Trophoblast cell (in vitro differentiated cells and primary cell): ENCODE measurements around the gene TMEM121.

ENCODE experiments used
- DNase-seq, 2 donors: peaks; one replicate each; pipeline ENCODE4 v3.0.0-alpha.2; 2016
- H2AFZ ChIP-seq: 2 replicates; pipeline ENCODE4 v1.6.1; 2013; ENCODE audit warnings: low read length, moderate library complexity, mild to moderate bottlenecking; ENCODE audit not compliant: insufficient read depth, poor library complexity
- H2AK5ac ChIP-seq: 2 replicates; pipeline ENCODE4 v1.6.1; 2013; ENCODE audit warnings: mild to moderate bottlenecking, low read length
- H2BK120ac ChIP-seq: 2 replicates; pipeline ENCODE4 v1.6.1; 2013; ENCODE audit warnings: low read length, mild to moderate bottlenecking, moderate library complexity; ENCODE audit not compliant: insufficient read depth, poor library complexity
- H2BK12ac ChIP-seq: 2 replicates; pipeline ENCODE4 v1.6.1; 2013; ENCODE audit warnings: mild to moderate bottlenecking, low read length, moderate library complexity
- H2BK5ac ChIP-seq: 2 replicates; pipeline ENCODE4 v1.6.1; 2013; ENCODE audit warnings: low read length, low read depth, moderate library complexity, mild to moderate bottlenecking; ENCODE audit not compliant: poor library complexity
- H3K14ac ChIP-seq: 2 replicates; pipeline ENCODE4 v1.6.1; 2013; ENCODE audit warnings: mild to moderate bottlenecking, low read length
- H3K18ac ChIP-seq: 2 replicates; pipeline ENCODE4 v1.6.1; 2013; ENCODE audit warnings: mild to moderate bottlenecking, low read length
- H3K23ac ChIP-seq: 2 replicates; pipeline ENCODE4 v1.6.1; 2013; ENCODE audit warnings: low read length
- H3K27ac ChIP-seq: 2 replicates; pipeline ENCODE4 v1.5.1; 2013; ENCODE audit warnings: low read depth, mild to moderate bottlenecking, inconsistent platforms, low read length, moderate library complexity
- H3K27me3 ChIP-seq: 2 replicates; pipeline ENCODE4 v1.6.1; 2013; ENCODE audit warnings: inconsistent platforms, mild to moderate bottlenecking, low read length, moderate library complexity; ENCODE audit not compliant: insufficient read depth
- H3K36me3 ChIP-seq, 2 experiments: 1 replicate in 1 of 2; 2 replicates in 1 of 2; pipeline ENCODE4 v1.6.1; 2013; ENCODE audit warnings: low read length in 2 of 2, mild to moderate bottlenecking in 2 of 2, moderate library complexity in 1 of 2; ENCODE audit not compliant: insufficient read depth in 2 of 2, control insufficient read depth in 1 of 2
- H3K4ac ChIP-seq: 2 replicates; pipeline ENCODE4 v1.6.1; 2013; ENCODE audit warnings: low read depth, mild to moderate bottlenecking, low read length, moderate library complexity
- H3K4me1 ChIP-seq, 2 experiments: 1 replicate in 1 of 2; 2 replicates in 1 of 2; pipeline ENCODE4 v1.6.1; 2013; ENCODE audit warnings: low read length in 2 of 2, mild to moderate bottlenecking in 2 of 2, moderate library complexity in 1 of 2; ENCODE audit not compliant: insufficient read depth in 2 of 2, control insufficient read depth in 1 of 2
- H3K4me2 ChIP-seq: 2 replicates; pipeline ENCODE4 v1.6.1; 2013; ENCODE audit warnings: inconsistent platforms, mild to moderate bottlenecking, low read length, moderate library complexity
- H3K4me3 ChIP-seq: 2 replicates; pipeline ENCODE4 v1.5.1; 2013; ENCODE audit warnings: mild to moderate bottlenecking, low read depth, low read length, inconsistent platforms
- H3K79me1 ChIP-seq: one replicate; pipeline ENCODE4 v1.6.1; 2013; ENCODE audit warnings: low read length
- H3K79me2 ChIP-seq: 2 replicates; pipeline ENCODE4 v1.6.1; 2013; ENCODE audit warnings: low read length, mild to moderate bottlenecking; ENCODE audit not compliant: control insufficient read depth, insufficient read depth, poor library complexity
- H3K9ac ChIP-seq: 2 replicates; pipeline ENCODE4 v1.6.1; 2013; ENCODE audit warnings: mild to moderate bottlenecking, low read length
- H3K9me3 ChIP-seq: 2 replicates; pipeline ENCODE4 v1.6.1; 2013; ENCODE audit warnings: low read depth, mild to moderate bottlenecking, control low read depth, inconsistent platforms, low read length; ENCODE audit not compliant: insufficient read depth
- H4K12ac ChIP-seq: 2 replicates; pipeline ENCODE4 v1.6.1; 2013; ENCODE audit warnings: low read depth, mild to moderate bottlenecking, low read length, moderate library complexity
- H4K8ac ChIP-seq: 2 replicates; pipeline ENCODE4 v1.6.1; 2013; ENCODE audit warnings: low read depth, mild to moderate bottlenecking, low read length, moderate library complexity
- H4K91ac ChIP-seq: one replicate; pipeline ENCODE4 v1.6.1; 2013; ENCODE audit warnings: low read depth, mild to moderate bottlenecking, low read length, moderate library complexity
- WGBS: extraction: QIAGEN DNeasy Blood & Tissue Kit; methylation state at CpG from one replicate; pipeline ENCODE4 v1.1.7; 2013; ENCODE audit warnings: missing lambda C conversion rate; ENCODE audit not compliant: insufficient read length, insufficient coverage; ENCODE audit errors: extremely low coverage; 5-methylcytosine and 5-hydroxymethylcytosine counted together

Gene TMEM121

DNA sequence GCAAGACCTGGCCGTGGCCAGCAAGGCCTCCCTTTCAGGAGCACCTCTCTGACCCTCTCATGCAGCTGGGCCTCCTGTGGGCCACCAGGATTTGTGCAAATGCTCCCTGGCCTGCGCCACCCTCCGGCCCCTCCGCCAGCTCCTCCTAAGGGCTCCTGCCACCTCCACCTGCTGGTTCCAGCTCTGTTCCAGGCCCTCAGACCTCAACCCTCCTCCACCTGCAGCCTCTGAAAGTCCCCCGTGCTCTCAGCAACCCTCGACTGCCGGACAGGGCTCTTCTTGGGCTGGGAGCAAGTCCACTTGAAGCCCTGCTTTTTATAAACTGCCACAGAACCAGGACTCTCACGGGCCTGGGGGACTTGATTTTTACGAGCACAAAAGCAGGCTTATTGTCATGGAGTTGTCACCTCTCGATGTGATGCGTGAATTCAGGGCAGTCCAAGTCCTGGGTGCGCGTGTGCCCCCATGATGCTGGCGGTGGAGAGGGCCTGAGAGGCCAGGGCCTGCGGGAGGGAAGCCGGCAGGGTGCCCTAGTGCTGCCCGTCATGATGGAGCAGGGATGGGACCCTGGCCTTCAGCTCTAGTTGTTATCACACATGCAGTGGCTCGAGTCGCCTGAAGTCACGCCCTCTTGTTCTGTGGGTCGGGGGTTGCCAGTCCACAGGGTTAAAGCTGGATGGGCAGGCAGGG, 26.2 kb upstream of the TMEM121 start:
- no peak overlapping the region for H2AFZ ChIP-seq
- H2BK120ac ChIP-seq, result no peak overlapping the region
- WGBS, result no CpG with 5 or more reads among the region's 21 CpGs
- no peak for DNase-seq
- peaks cover 0 to 5% of the 10 kb centered on the region in 2 experiments for H3K36me3 ChIP-seq
- no peak overlapping the region for H2BK12ac ChIP-seq
- H3K79me2 ChIP-seq, result no peaks in the 10 kb centered on the region
- no peak overlapping the region for H4K8ac ChIP-seq
- H3K27ac ChIP-seq, result no peak overlapping the region
- H3K9ac ChIP-seq, result no peak overlapping the region
- H3K4ac ChIP-seq, result no peak overlapping the region
- no peak overlapping the region for H2AK5ac ChIP-seq
- no peak overlapping the region for H3K14ac ChIP-seq
- no peaks in the 10 kb centered on the region for H3K4me1 ChIP-seq
- H3K18ac ChIP-seq, result no peak overlapping the region
- no peaks in the 10 kb centered on the region for H3K27me3 ChIP-seq
- no peak overlapping the region for H4K91ac ChIP-seq
- peaks cover 50% of the 10 kb centered on the region for H3K9me3 ChIP-seq
- no peak overlapping the region for H3K4me3 ChIP-seq
- no peak overlapping the region for H2BK5ac ChIP-seq
- no peak overlapping the region for H3K23ac ChIP-seq
- no peak overlapping the region for H4K12ac ChIP-seq
- H3K4me2 ChIP-seq, result no peak overlapping the region
- H3K79me1 ChIP-seq, result no peaks in the 10 kb centered on the region

DNA sequence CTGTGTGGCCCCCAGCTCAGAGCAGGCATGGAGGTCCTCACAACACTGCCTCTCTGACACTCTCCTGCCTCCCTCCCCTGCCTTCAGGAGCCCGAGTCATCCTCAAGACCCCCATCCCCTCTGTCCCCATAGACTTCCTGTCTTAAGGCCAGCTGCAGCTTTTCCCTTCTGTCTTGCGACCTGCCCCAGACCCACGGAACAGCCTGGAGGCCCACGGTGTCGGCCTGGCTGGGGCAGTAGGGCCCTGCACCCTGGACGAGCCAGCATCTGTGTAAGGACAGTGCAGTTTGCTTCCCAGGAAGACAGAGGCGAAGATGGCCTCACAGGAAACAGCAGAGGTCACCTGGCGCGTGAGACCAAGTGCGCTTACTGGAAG, 25.7 kb upstream of the TMEM121 start:
- Histone ChIP-seq H2BK5ac (no peak overlapping the region), H3K4me3 (no peak overlapping the region), H3K36me3 (peaks cover 0 to 5% of the 10 kb centered on the region in 2 experiments), H3K79me1 (no peaks in the 10 kb centered on the region), H3K18ac (no peak overlapping the region), H4K12ac (no peak overlapping the region), H3K4ac (no peak overlapping the region), H3K4me2 (no peak overlapping the region), H3K27me3 (no peaks in the 10 kb centered on the region), H3K9me3 (peaks cover 50% of the 10 kb centered on the region), H3K79me2 (no peaks in the 10 kb centered on the region), H2BK12ac (no peak overlapping the region), H4K91ac (no peak overlapping the region), H3K14ac (no peak overlapping the region), H3K27ac (no peak overlapping the region), H3K9ac (no peak overlapping the region), H4K8ac (no peak overlapping the region), H2AFZ (no peak overlapping the region), H3K4me1 (no peaks in the 10 kb centered on the region), H3K23ac (no peak overlapping the region), H2AK5ac (no peak overlapping the region), H2BK120ac (no peak overlapping the region)
- no peak for DNase-seq
- WGBS, result no CpG with 5 or more reads among the region's 10 CpGs

DNA sequence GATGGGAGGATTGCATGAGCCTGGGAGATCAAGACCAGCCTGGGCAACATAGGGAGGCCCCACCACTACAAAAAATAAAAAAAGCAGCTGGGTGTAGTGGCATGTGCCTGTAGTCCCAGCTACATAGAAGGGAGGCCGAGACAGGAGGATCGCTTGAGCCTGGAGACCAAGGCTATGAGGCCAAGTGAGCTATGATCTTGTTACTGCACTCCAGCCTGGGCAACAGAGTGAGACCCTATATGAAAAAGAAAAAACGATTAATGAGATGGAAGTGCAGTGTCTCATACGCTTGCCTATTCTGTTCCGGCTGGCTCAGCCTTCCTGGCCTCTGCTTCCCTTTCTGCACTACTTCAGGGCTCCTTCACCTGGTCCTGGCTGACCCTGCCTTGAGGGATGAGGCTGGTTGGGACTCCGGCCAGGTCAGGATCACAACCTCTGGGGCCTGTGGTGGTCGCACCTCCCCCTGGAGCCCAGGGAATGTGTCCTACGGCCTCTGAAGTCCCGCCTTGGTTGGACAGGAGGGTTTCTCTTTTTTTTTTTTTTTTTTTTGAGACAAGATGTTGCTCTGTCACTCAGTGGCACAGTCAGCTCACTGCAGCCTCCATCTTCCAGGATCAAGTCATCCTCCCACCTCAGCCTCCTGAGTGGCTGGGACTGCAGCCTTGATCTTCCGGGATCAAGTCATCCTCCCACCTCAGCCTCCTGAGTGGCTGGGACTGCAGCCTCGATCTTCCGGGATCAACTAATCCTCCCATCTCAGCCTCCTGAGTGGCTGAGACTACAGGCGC, 24.7 kb upstream of the TMEM121 start:
- Histone ChIP-seq H3K4me1 (no peaks in the 10 kb centered on the region), H3K4ac (no peak overlapping the region), H4K12ac (no peak overlapping the region), H2BK12ac (no peak overlapping the region), H3K9me3 (peaks cover 47% of the 10 kb centered on the region), H3K27me3 (no peaks in the 10 kb centered on the region), H3K4me2 (no peak overlapping the region), H2AK5ac (no peak overlapping the region), H3K79me1 (no peaks in the 10 kb centered on the region), H4K91ac (no peak overlapping the region), H2BK5ac (no peak overlapping the region), H3K18ac (no peak overlapping the region), H3K14ac (no peak overlapping the region), H3K23ac (no peak overlapping the region), H4K8ac (no peak overlapping the region), H2BK120ac (no peak overlapping the region), H3K9ac (no peak overlapping the region), H3K27ac (no peak overlapping the region), H3K4me3 (no peak overlapping the region), H3K36me3 (peaks cover 0 to 5% of the 10 kb centered on the region in 2 experiments), H3K79me2 (no peaks in the 10 kb centered on the region), H2AFZ (no peak overlapping the region)
- WGBS, result no CpG with 5 or more reads among the region's 13 CpGs
- no peak for DNase-seq

DNA sequence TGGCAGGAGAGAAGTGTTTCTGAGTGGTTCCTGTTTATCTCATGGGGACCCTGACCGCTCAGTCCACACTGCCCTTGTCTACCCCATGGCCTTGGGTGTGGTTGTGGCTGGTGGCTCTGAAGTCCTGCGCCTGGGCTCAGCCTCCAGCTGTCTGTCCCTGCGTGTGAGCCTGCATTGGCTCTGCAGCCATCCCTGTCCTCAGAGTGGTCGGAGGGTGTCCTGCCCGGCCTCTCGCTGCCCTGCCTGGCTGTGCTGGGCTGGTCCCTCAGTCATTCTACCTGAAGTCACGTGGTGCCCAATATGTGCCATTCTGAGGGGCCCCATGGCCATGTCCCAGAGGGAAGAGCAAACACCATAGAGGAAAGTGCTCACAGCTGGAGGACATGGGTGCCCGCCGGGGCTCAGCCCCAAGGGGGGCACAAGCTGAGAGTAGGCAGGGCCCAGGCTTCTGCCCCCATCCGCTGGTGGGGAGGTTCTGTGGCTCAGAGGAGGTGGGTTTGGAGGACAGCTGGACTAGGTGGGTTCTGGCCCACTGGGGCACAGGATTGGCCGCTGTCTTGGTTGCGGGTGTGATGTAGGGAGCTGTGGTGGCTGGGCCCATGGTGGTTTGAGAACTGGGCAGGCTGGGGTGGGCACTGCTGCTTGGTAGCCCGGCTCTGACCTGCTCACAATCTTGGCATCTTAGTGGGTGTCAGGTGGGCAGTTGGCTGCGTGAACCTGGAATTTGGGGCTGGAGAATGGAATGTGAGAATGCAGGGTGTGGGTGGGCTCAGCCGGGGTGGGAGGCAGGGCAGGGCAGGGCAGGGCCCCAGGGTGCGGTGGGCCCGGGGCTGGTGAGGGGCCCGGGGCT, 23.7 kb upstream of the TMEM121 start:
- Histone ChIP-seq H3K14ac (no peak overlapping the region), H4K12ac (no peak overlapping the region), H3K18ac (no peak overlapping the region), H3K9ac (no peak overlapping the region), H3K79me2 (no peaks in the 10 kb centered on the region), H4K91ac (no peak overlapping the region), H2BK5ac (no peak overlapping the region), H2BK120ac (no peak overlapping the region), H2AK5ac (no peak overlapping the region), H3K79me1 (no peaks in the 10 kb centered on the region), H3K27me3 (no peaks in the 10 kb centered on the region), H4K8ac (no peak overlapping the region), H3K4me1 (no peaks in the 10 kb centered on the region), H3K27ac (no peak overlapping the region), H3K9me3 (peaks cover 48% of the 10 kb centered on the region), H3K4me3 (no peak overlapping the region), H3K4ac (no peak overlapping the region), H3K36me3 (peaks cover 0 to 4% of the 10 kb centered on the region in 2 experiments), H2BK12ac (no peak overlapping the region), H3K4me2 (no peak overlapping the region), H2AFZ (no peak overlapping the region), H3K23ac (no peak overlapping the region)
- DNase-seq, result no peak
- WGBS, result no CpG with 5 or more reads among the region's 18 CpGs
